Measurements from ENCODE around the gene S100A7.
"Not testable (repeated sequence)": the region's sequence is repeated elsewhere in the genome, so short reads cannot be mapped to it uniquely, and the experiment has no call there.

S100A7 gene

GRCh38 chr1:153459655-153460054 is 796 bp downstream of the S100A7 start:
- H3K4me3 ChIP-seq (ENCODE audit: low read depth, low read length), result no peak overlapping the region
- H3K27me3 ChIP-seq (ENCODE audit: insufficient read depth, low read depth, severe bottlenecking), result peaks cover 78% of the 10 kb centered on the region
- no peak for TF ChIP-seq CTCF (IDR thresholded peaks at IDR 0.05; ENCODE audit: low read depth, low read length)

GRCh38 chr1:153456396-153456795 is 4.1 kb downstream of the S100A7 start:
- H3K4me3 ChIP-seq (ENCODE audit: low read depth, low read length), result no peak overlapping the region
- no peak for DNase-seq
- no peak overlapping the region for H3K27ac ChIP-seq
- no peaks in the 10 kb centered on the region for H3K36me3 ChIP-seq
- TF ChIP-seq CTCF (IDR thresholded peaks at IDR 0.05; ENCODE audit: low read depth, low read length), result no peak
- peaks cover 78% of the 10 kb centered on the region for H3K27me3 ChIP-seq (ENCODE audit: insufficient read depth, low read depth, severe bottlenecking)
- peaks cover 5% of the 10 kb centered on the region for H3K9me3 ChIP-seq (ENCODE audit: severe bottlenecking)

More at GRCh38 chr1:153459655-153460054, 796 bp downstream of the S100A7 start:
- no peak for DNase-seq
- Histone ChIP-seq H3K9me3 (ENCODE audit: severe bottlenecking) (no peaks in the 10 kb centered on the region), H3K36me3 (no peaks in the 10 kb centered on the region), H3K27ac (no peak overlapping the region)

DNA sequence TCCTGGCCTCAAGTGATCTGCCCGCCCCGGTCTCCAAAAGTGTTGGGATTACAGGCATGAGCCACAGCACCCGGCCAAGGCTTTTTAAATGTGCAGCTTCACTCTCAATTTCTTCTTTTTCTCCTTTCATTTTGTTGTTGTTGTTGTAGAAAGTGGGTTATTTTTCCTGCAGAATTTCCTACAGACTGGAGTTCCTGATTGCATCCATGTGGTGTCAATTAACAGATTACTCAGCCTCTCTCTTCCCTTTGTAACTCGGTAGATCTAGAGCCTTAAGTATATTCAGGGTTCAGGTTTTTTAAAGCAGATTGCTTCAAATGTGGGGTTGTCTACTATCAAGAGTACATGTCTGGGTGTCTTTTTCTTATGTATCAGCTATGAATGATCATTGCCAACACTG is 11.6 kb downstream of the S100A7 start:
- not testable (repeated sequence) for H3K27ac ChIP-seq; H3K36me3 ChIP-seq; H3K4me3 ChIP-seq (ENCODE audit: low read depth, low read length); DNase-seq; H3K9me3 ChIP-seq (ENCODE audit: severe bottlenecking)
- peaks cover 70% of the 10 kb centered on the region for H3K27me3 ChIP-seq (ENCODE audit: insufficient read depth, low read depth, severe bottlenecking)

DNA sequence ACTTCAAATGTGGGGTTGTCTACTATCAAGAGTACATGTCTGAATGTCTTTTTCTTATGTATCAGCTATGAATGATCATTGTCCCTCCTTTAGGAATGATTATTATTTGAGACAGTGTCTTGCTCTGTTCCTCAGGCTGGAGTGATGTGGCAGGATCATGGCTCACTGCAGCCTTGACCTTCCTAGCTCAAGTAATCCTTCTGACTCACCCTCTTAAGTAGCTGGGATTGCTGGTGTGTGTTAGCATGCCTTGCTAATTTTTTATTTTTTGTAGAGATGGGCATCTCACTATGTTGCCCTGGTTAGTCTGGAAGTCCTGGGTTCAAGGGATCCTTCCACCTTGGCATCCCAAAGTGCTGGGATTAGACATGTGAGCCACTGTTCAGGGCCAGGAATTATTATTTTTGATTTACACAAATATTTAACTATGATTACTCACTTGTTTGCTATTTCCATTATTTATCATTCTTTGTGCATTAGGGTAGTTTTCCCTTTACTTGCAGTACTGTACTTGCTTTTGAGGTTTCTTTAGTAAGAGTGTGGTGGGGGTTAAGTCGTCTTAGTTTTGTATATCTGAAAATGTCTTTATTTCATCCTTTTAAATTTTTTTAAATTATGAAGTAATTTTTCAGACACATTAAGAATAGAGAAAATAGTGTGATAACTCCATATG is 12.8 kb downstream of the S100A7 start:
- H3K27ac ChIP-seq, result no peak overlapping the region
- no peaks in the 10 kb centered on the region for H3K36me3 ChIP-seq
- TF ChIP-seq CTCF (IDR thresholded peaks at IDR 0.05; ENCODE audit: low read depth, low read length), result no peak
- no peak for DNase-seq
- H3K9me3 ChIP-seq (ENCODE audit: severe bottlenecking), result peaks cover 10% of the 10 kb centered on the region
- no peak overlapping the region for H3K4me3 ChIP-seq (ENCODE audit: low read depth, low read length)
- peaks cover 74% of the 10 kb centered on the region for H3K27me3 ChIP-seq (ENCODE audit: insufficient read depth, low read depth, severe bottlenecking)

- TF ChIP-seq CTCF (IDR thresholded peaks at IDR 0.05; ENCODE audit: low read depth, low read length), result no peak
- Histone ChIP-seq H3K36me3 (no peaks in the 10 kb centered on the region), H3K27me3 (ENCODE audit: insufficient read depth, low read depth, severe bottlenecking) (peaks cover 77% of the 10 kb centered on the region), H3K9me3 (ENCODE audit: severe bottlenecking) (peaks cover 10% of the 10 kb centered on the region), H3K4me3 (ENCODE audit: low read depth, low read length) (no peak overlapping the region), H3K27ac (no peak overlapping the region)
- no peak for DNase-seq
Observed at GRCh38 chr1:153444078-153444477, 16.4 kb downstream of the S100A7 start.

GRCh38 chr1:153443486-153443885 is 17.0 kb downstream of the S100A7 start:
- Histone ChIP-seq H3K27ac (no peak overlapping the region), H3K9me3 (ENCODE audit: severe bottlenecking) (peaks cover 10% of the 10 kb centered on the region), H3K36me3 (no peaks in the 10 kb centered on the region), H3K27me3 (ENCODE audit: insufficient read depth, low read depth, severe bottlenecking) (peaks cover 77% of the 10 kb centered on the region), H3K4me3 (ENCODE audit: low read depth, low read length) (no peak overlapping the region)
- no peak for TF ChIP-seq CTCF (IDR thresholded peaks at IDR 0.05; ENCODE audit: low read depth, low read length)
- DNase-seq, result no peak

Data from WERI-Rb-1 (cell line).